Thoracic aorta (tissue), 2 donors: Measurements from ENCODE around the gene ATL3. TPM values are rescaled to one million over a fixed set of nuclear protein-coding genes. Genes with fewer than 3 reads are reported as not detected.
"Not testable (repeated sequence)": the region's sequence is repeated elsewhere in the genome, so short reads cannot be mapped to it uniquely, and the experiment has no call there.

Experiments used
- ATAC-seq: fragments of 150-250 bp; one replicate; pipeline ENCODE4 v1.8.0; 2017; ENCODE audit warnings: low read depth; ENCODE audit not compliant: insufficient number of reproducible peaks, low FRiP score
- DNase-seq: peaks from one replicate; pipeline ENCODE4 v3.0.0-alpha.2; 2020; ENCODE audit warnings: low spot score
- H3K27ac ChIP-seq, 2 donors: fragments of 200-600 bp; sonication (generic); 1 replicate in 1 of 2; 2 replicates in 1 of 2; pipeline ENCODE4 v1.5.1; 2016; ENCODE audit warnings: mild to moderate bottlenecking in 2 of 2, moderate library complexity in 2 of 2
- H3K27me3 ChIP-seq: fragments of 200-600 bp; sonication (generic); replicated peaks from 2 replicates; pipeline ENCODE4 v1.6.0; 2016; ENCODE audit warnings: mild to moderate bottlenecking; ENCODE audit not compliant: insufficient read depth
- H3K36me3 ChIP-seq: fragments of 200-600 bp; sonication (generic); one replicate; pipeline ENCODE4 v1.5.1; 2016
- H3K4me1 ChIP-seq, 2 donors: fragments of 200-600 bp; sonication (generic); 1 replicate in 1 of 2; 2 replicates in 1 of 2; pipeline versions ENCODE4 v1.5.1 to v1.6.0; 2016; ENCODE audit warnings: low read depth in 2 of 2, mild to moderate bottlenecking in 1 of 2; ENCODE audit not compliant: control insufficient read depth in 1 of 2
- H3K4me3 ChIP-seq: fragments of 200-600 bp; sonication (generic); 2 replicates; pipeline ENCODE4 v1.5.1; 2016; ENCODE audit warnings: mild to moderate bottlenecking
- H3K9me3 ChIP-seq: fragments of 200-600 bp; sonication (generic); 2 replicates; pipeline ENCODE4 v1.5.1; 2016
- total RNA-seq, 2 donors: library from RNA; depleted of rRNA; stranded (reverse); fragments of >200 nt; gene quantifications; one replicate each; pipeline versions ENCODE4 v1.1.0 to v1.2.3, GENCODE V29; 2016
- TF ChIP-seq, protein P1 (sequence below): fragments of 200-600 bp; sonication (generic); IDR thresholded peaks from one replicate; pipeline ENCODE4 v1.5.1; 2019; ENCODE audit warnings: antibody characterized with exemption

The ATL3 gene
- total RNA-seq, 2 donors from 2014 or later: 188 to 192 TPM

- TF ChIP-seq, protein P1, sequence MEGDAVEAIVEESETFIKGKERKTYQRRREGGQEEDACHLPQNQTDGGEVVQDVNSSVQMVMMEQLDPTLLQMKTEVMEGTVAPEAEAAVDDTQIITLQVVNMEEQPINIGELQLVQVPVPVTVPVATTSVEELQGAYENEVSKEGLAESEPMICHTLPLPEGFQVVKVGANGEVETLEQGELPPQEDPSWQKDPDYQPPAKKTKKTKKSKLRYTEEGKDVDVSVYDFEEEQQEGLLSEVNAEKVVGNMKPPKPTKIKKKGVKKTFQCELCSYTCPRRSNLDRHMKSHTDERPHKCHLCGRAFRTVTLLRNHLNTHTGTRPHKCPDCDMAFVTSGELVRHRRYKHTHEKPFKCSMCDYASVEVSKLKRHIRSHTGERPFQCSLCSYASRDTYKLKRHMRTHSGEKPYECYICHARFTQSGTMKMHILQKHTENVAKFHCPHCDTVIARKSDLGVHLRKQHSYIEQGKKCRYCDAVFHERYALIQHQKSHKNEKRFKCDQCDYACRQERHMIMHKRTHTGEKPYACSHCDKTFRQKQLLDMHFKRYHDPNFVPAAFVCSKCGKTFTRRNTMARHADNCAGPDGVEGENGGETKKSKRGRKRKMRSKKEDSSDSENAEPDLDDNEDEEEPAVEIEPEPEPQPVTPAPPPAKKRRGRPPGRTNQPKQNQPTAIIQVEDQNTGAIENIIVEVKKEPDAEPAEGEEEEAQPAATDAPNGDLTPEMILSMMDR: no peak
- no peak overlapping the region for H3K4me3 ChIP-seq
- ATAC-seq: no peak
- H3K36me3 ChIP-seq: no peaks in the 10 kb centered on the region
- DNase-seq: no peak
- H3K27ac ChIP-seq: no peak overlapping the region
- H3K27me3 ChIP-seq: no peaks in the 10 kb centered on the region
- no peaks in the 10 kb centered on the region for H3K9me3 ChIP-seq
- no peaks in the 10 kb centered on the region for H3K4me1 ChIP-seq
Measured at GRCh38 chr11:63619967-63620366, 51.2 kb downstream of the ATL3 start.

- not testable (repeated sequence) for H3K27ac ChIP-seq, DNase-seq, H3K36me3 ChIP-seq, H3K4me3 ChIP-seq, H3K27me3 ChIP-seq, ATAC-seq, H3K4me1 ChIP-seq, H3K9me3 ChIP-seq
Measured at GRCh38 chr11:63617686-63618085, 53.5 kb downstream of the ATL3 start.

- H3K4me3 ChIP-seq: no peak overlapping the region
- ATAC-seq (no peak), DNase-seq (no peak)
- H3K27ac ChIP-seq: no peak overlapping the region
- no peaks in the 10 kb centered on the region for H3K9me3 ChIP-seq
- H3K27me3 ChIP-seq: no peaks in the 10 kb centered on the region
- TF ChIP-seq, protein P1: no peak
- H3K36me3 ChIP-seq: no peaks in the 10 kb centered on the region
- peaks cover 2 to 11% of the 10 kb centered on the region in 2 donors for H3K4me1 ChIP-seq
Measured at GRCh38 chr11:63616953-63617352, 54.2 kb downstream of the ATL3 start.

DNA sequence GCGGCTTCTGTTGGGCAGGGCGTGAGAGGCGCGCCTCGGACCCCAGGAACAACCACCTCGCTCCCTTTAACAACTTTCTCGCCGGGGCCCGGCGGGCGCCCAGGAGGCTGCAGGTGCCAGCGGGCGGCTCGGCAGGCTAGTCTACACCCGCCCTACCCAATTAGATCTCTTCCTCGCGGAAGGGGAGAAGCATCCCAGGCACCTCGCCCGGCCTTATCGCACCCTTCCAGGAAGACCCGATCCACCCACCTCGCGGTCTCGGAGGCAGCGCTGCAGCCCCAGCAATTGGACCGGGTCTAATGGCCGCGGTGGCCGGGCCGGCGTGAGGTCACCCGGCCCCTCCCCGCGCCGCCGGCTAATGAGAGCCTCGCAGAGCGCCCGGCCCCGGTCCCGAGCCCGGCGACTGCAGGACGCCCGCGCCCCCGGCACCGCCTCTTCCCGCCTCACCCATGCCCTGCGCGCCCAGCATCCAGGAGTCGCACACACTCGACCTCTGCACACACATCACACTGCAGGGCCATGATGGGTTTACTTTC is 57.0 kb downstream of the ATL3 start, which contains the start of gene PLAAT3:
Gene PLAAT3, minus strand, starts transcription at position 298 of the 536 bp plus-strand sequence. CDS start 419 bp downstream, outside the sequence.
- H3K36me3 ChIP-seq: no peaks in the 10 kb centered on the region
- H3K4me3 ChIP-seq: peak within 1 kb of the TSS; percentile 97
- TF ChIP-seq, protein P1: no peak
- H3K27ac ChIP-seq: peak within 1 kb of the TSS; percentile 69 to 82
- H3K4me1 ChIP-seq: peaks cover 21 to 39% of the 10 kb centered on the region in 2 donors
- no peaks in the 10 kb centered on the region for H3K9me3 ChIP-seq
- no peaks in the 10 kb centered on the region for H3K27me3 ChIP-seq
- DNase-seq (peak; percentile 40), ATAC-seq (peak; percentile 55)

GRCh38 chr11:63613517-63614135 is 57.5 kb downstream of the ATL3 start:
- TF ChIP-seq, protein P1: no peak
- no peak for DNase-seq
- peak overlapping the region; percentile 69 to 82 for H3K27ac ChIP-seq
- H3K4me1 ChIP-seq: peaks cover 21 to 44% of the 10 kb centered on the region in 2 donors
- no peaks in the 10 kb centered on the region for H3K9me3 ChIP-seq
- no peaks in the 10 kb centered on the region for H3K27me3 ChIP-seq
- peak overlapping the region; percentile 97 for H3K4me3 ChIP-seq
- ATAC-seq: peak; percentile 6
- no peaks in the 10 kb centered on the region for H3K36me3 ChIP-seq
